Gastroesophageal sphincter (tissue), 3 donors: ENCODE measurements around the gene INPP5A.

Experiments used
- CTCF ChIP-seq, 4 experiments: fragments of 200-600 bp in 2 of 4; fragments of 450-650 bp in 2 of 4; sonication (generic) in 1 of 4; IDR thresholded peaks; one replicate each; pipeline ENCODE4 v1.5.1; 2017 to 2019; ENCODE audit warnings: antibody characterized with exemption in 4 of 4, mild to moderate bottlenecking in 2 of 4, moderate library complexity in 2 of 4
- POLR2A ChIP-seq, 2 donors: fragments of 450-650 bp; IDR thresholded peaks; one replicate each; pipeline ENCODE4 v1.6.1; 2017; ENCODE audit warnings: antibody characterized with exemption in 2 of 2, mild to moderate bottlenecking in 2 of 2, moderate library complexity in 1 of 2

- TF ChIP-seq CTCF (IDR thresholded peaks at IDR 0.05), result no peak
- TF ChIP-seq POLR2A (IDR thresholded peaks at IDR 0.05), result no peak
Measured at GRCh38 chr10:132634947-132635271, 97.3 kb downstream of the INPP5A start.
